ENCODE results near the gene GGT7. TPM values are rescaled to one million over a fixed set of nuclear protein-coding genes. Genes with fewer than 3 reads are reported as not detected.

GGT7 gene, protein sequence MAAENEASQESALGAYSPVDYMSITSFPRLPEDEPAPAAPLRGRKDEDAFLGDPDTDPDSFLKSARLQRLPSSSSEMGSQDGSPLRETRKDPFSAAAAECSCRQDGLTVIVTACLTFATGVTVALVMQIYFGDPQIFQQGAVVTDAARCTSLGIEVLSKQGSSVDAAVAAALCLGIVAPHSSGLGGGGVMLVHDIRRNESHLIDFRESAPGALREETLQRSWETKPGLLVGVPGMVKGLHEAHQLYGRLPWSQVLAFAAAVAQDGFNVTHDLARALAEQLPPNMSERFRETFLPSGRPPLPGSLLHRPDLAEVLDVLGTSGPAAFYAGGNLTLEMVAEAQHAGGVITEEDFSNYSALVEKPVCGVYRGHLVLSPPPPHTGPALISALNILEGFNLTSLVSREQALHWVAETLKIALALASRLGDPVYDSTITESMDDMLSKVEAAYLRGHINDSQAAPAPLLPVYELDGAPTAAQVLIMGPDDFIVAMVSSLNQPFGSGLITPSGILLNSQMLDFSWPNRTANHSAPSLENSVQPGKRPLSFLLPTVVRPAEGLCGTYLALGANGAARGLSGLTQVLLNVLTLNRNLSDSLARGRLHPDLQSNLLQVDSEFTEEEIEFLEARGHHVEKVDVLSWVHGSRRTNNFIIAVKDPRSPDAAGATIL
- 0.53 and 0.84 TPM in 2 replicates for total RNA-seq

DNA sequence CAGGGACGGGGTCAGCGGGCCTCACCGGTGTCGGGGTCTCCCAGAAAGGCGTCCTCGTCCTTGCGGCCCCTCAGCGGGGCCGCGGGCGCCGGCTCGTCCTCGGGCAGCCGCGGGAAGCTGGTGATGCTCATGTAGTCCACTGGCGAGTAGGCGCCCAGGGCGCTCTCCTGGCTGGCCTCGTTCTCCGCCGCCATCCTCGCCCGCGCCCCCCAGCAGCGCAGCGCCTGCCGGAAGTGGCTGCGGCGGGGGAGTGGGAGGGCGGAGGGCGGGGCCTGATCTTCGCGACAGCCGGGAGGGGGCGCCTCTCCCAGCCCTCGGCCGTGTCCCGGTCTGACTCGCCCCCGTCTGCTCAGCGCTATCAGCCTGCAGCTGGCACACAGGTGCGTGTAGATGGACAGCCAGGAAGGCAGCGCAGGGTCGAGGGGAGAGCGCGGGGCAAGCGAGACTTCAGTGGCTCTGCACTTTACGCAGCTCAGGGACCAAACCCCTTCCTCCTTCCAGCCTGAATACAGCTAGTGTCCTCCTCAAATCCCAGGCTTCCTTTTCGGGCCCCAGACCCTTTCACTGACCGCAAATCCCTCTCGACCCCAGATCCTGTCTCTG, at the start of gene GGT7:
Gene GGT7, minus strand, starts transcription at position 235 of the 603 bp plus-strand sequence. Its CDS starts 41 bp downstream, at position 194.

DNA sequence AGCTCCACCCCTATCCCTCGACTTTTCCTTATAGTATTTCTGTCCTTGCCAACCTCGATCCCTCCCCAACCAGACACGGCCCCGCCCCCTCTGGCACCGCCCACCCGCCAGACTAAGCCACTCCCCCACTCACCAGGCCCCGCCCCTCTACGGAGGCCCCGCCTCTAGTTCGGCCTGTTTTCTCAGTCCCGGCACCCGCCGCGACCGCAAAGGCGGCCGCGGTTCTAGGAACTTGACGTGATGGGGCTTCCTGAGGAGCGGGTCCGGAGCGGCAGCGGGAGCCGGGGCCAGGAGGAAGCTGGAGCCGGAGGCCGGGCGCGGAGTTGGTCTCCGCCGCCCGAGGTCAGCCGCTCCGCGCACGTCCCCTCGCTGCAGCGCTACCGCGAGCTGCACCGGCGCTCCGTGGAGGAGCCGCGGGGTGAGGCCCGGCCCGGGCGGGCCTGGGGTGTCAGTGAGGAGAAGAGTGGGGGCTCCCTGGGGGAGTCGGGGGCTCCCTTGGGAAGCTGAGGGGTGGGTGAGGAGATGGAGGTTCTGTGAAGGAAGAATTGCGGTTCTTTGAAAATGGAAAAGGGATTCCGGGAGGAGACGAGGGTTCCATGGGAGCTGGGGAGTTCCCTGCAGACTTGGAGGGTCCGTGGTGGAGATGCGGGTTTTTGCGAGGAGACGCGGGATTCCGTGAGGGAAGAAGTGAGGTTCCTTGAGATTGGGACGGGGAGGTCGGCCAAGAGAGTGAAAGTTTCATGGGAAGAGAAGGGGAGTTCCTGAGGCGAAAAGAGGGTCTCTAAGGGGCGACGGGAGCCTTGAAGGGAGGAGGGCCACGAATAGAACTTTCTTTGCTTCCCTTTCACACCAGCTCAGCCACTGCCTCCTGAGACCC, 4.0 kb upstream of the GGT7 start, which contains the start of gene ACSS2:
Gene ACSS2, plus strand, starts transcription at position 207 of the 877 bp plus-strand sequence. Its CDS starts 34 bp downstream, at position 241.

DNA sequence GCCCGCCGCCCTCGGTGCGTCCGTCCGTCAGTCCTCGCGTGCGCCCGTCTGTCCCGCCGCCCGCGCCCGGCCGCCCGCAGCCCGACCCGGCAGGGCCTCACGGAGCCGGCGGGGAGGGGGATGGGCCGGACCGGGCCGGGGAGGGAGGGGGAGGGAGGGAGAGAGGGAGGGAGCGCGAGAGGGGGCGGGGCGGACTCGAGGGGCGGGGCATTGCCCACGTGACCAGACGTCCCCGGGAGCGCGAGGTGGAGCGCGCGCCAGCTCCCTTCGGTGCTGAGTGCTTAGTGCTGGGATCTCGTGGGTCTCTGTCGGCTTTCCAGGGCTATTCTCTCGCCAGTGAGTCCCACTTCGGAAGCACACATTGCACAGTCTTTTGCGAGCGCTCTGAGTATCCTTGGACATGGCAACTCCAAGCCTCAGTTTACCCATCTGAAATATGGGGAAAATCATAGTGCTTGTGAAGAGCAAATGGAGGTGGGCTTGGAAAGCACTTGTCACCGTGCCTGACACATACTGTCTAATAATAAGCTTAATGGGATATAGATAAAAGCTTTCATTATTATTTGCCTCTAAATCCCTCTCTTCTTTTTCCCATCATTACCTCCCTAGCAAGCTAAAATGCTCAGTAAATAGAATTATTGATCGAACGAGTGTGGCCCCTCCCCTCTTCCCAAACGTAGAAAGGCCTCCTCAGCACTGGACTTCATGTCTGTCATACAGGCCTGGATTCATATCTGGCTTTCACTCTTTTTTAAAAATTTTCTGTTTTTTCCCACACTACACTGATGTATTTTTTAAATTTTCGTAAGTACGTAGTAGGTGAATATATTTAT, 46.9 kb downstream of the GGT7 start, which contains the start of gene NCOA6:
Gene NCOA6, minus strand, starts transcription at position 122 of the 833 bp plus-strand sequence. CDS start 43,296 bp downstream, outside the sequence.

Other genes with a start within 250 kb of the GGT7 start
- 17.9 and 19.4 TPM in 2 replicates for gene PIGU, start 195.8 kb downstream of the GGT7 start, total RNA-seq
- 9.3 and 9.5 TPM in 2 replicates for gene TP53INP2, start 168.5 kb downstream of the GGT7 start, total RNA-seq
- gene NCOA6, start 47.2 kb downstream of the GGT7 start, total RNA-seq = 5.9 and 8.6 TPM in 2 replicates
- 37.4 and 40.1 TPM in 2 replicates for gene ACSS2, start 3.8 kb upstream of the GGT7 start, total RNA-seq
- gene GSS, start 83.0 kb upstream of the GGT7 start, total RNA-seq = 90.5 and 103 TPM in 2 replicates
- gene MYH7B, start 83.0 kb upstream of the GGT7 start, total RNA-seq = not detected in 2 replicates
- 84.5 and 91.6 TPM in 2 replicates for gene TRPC4AP, start 220.0 kb upstream of the GGT7 start, total RNA-seq